Activated CD4-positive, alpha-beta T cell treated with anti-CD3 and anti-CD28 coated beads for 48 hours (primary cell): ENCODE data around the gene CTNNA3.
"Not testable (repeated sequence)": the region's sequence is repeated elsewhere in the genome, so short reads cannot be mapped to it uniquely, and the experiment has no call there.

Experiments used
- DNase-seq: peaks from one replicate; pipeline ENCODE4 v3.0.0-alpha.2; 2020

The CTNNA3 gene

GRCh38 chr10:66335753-66336152 is 1360.2 kb downstream of the CTNNA3 start:
- not testable (repeated sequence) for DNase-seq

DNA sequence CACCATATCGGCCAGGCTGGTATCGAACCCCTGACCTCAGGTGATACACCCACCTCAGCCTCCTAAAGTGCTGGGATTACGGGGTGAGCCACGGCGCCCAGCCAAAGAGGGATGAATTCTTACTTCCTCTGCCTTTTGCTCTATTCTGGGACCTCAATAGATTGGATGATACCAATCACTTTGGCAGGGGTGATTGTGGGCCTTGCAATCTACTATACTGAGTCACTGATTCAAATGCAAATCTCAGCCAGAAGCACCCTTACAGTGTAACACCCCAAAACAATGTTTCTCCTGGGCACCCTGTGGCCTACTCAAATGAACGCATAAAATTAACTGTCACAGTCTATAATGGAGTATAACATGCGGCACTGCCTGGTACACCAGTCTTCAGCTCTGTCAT is 1366.8 kb downstream of the CTNNA3 start:
- no peak for DNase-seq

GRCh38 chr10:66326876-66327275 is 1369.1 kb downstream of the CTNNA3 start:
- DNase-seq: no peak

- DNase-seq: no peak
Measured at GRCh38 chr10:66322777-66323176, 1373.2 kb downstream of the CTNNA3 start.

DNA sequence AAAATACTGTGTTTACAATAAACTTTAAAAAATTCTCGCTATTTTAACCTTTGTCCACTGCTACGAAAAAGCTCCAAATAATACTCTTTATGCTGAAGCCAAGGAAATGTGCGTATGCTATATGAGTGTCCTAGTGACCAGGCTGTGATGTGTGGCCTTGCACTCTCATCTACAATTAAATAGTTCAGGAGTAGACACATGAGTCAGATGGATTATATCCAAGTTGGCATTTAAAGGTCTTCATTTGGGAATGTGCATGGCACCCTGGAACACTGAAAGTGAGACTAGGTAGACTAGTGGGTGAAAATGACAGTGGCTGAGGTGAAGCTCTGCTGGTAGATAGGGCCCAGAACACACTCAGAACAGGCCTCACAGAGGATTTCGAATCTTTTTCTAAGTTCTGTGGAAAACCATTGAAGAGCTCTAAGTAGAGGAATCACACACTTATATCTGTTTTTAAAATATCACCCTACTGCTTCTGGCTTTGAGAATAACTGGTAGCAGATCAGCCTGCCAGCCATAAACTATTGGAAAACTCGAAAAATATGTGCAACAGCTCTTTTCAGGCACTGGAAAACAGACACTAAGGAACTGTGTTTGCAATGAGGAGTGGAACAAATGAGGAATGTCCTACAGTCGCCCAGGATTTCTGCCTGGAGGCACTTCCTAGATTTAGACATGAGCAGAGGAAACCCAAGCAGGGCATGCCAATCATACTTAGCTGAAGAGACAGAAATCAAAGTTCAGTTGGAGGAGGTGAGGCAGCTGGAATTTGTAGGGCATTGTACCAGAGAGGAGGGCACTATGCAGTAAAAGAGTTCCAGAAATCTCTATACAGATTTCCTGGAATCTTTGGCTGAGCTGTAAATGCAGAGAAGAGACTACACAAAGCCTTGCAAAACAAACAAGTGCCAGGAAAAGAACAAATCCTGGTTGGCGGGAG is 1374.0 kb downstream of the CTNNA3 start:
- DNase-seq: no peak

DNA sequence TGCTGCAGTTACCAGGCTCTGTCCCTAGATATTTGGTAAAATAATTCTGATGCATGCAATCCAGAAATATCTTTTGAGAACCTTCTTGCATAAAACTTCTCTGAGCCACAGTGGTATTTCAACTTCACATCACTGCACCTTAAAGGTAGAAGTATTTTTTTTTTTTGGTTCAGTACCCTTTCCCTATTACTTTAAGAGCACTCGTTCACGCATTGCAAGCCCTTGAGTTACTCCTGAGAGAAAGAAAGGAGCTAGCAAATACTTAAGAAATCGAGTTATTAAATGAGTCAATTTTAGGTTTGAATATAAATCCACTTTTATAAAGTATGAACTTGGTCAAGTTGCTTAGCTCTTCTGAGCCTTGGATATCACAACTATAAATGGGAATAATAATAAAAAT is 1377.2 kb downstream of the CTNNA3 start:
- no peak for DNase-seq

DNA sequence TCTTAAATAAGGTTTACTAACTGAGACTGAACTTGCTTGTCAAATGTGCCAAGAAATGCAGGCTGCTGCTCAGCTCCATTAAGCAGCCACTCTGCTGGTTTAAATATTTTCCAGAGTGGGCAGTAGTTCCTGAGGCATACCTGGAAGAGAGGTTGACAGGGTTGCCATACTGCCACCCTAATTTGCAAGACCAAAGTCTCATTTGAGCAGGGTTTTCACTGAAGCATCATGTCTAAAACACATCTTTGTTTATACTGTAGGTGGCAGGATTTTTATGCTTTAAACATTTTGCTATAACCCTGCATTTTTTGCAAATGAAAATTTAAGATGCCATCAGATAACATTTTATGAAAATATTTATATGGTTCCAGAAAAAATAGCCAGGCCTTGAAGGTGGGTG is 1388.2 kb downstream of the CTNNA3 start:
- no peak for DNase-seq

DNA sequence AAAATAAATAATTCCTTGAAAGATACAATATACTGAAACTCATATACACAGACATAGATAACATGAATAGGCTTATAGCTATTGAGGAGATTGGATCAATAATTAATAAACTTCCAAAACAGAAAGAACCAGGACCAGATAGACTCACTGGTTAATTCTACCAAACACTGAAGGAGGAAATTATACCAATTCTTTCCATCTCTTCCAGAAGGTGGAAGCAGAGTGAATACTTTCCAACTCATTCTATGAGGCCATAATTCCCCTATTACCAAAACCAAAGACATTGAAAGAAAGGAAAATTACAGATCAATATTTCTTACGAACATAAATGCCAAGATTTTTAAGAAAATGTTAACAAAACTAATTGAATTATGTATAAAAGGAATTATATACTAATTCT is 1394.9 kb downstream of the CTNNA3 start:
- no peak for DNase-seq

DNA sequence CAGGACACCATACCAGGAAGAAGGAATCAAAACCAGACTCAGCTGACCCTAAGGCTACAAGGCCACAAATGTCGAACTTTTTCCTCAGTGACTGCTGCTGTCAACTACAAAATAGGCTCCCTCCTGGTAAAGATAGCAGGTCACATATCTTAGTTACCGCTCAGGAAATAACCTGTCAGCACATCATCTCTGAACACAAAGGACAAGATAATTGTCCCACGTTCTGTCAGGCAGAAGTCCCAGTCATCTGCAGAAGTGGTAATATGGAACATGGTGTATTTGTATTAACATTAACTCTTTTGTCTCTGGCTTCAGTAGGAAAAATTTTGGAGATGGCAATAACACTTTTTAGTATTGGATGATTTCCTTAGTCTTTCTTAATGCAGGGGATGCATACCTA is 1400.4 kb downstream of the CTNNA3 start:
- no peak for DNase-seq

- no peak for DNase-seq
Measured at GRCh38 chr10:66294538-66294937, 1401.5 kb downstream of the CTNNA3 start.

DNA sequence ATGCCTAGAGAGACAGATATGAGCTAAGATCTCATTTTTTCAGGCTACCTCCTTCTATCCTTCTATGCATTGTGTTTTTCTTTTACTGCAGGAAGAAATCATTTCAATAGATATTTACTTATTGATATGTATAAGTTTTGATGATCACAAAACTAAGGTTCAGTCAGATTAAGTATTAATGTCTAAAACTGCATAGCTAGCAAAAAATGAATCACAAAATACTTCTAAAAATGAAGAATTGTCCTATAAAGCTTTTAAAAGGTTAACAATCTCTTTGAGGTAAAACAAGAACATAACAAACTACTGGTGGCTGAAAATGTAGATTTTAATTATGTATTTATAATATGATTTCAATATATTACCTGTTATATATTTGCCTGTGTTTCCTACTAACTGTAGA is 1403.1 kb downstream of the CTNNA3 start:
- no peak for DNase-seq

DNA sequence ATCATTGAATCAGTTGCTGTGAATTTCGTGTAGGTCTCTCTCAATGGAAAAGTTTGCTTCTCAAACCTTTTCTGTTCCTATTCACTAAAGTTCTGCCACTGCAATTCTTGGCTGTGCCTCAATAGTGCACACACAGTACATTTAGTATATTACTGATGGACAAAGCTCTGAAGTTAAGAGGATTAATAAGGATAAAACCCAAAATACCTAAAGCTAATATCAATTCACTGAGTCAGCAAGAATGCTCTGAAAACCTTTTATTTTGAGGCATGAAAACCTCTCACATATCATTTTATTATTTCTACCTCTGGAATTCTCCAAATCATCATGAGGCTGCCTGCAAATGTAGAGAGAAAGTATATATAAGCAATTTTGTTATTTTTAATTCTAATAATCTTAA is 1403.5 kb downstream of the CTNNA3 start:
- no peak for DNase-seq

DNA sequence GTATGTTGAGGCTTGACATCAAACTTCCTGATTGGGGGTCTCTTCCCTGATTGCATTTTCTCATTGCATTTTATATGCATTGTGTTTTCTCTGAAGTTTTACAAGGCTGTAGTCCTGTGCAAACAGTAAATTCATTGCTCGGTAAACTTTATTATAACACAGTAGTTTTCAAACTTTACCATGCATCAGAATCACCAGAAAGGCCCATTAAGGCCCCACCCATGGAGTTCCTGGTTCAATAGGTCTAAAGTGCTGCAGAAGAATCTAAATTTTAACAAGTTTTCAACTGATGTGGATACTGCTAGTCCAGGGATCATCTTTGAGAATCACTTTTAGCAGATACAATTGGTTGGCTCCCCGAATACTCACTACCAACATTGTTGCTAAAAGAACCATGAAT is 1404.9 kb downstream of the CTNNA3 start:
- no peak for DNase-seq

DNA sequence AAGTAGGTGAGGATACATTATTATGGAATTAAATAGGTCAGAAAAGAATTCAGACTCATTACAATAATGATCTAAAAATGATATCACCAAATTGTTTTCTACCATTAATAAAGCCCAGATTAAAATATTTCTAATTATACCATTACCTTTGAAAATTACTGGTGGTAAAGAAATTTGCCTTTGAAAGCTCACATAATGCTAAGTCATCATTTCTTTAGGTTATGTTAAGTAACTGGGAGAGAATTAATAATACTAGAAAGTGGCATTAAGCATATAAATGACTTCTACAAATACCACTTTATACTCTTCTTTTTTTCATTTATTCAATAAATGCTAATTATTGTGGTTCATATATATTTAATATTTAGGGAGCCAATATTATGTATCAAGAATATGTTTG is 1411.4 kb downstream of the CTNNA3 start:
- no peak for DNase-seq

DNA sequence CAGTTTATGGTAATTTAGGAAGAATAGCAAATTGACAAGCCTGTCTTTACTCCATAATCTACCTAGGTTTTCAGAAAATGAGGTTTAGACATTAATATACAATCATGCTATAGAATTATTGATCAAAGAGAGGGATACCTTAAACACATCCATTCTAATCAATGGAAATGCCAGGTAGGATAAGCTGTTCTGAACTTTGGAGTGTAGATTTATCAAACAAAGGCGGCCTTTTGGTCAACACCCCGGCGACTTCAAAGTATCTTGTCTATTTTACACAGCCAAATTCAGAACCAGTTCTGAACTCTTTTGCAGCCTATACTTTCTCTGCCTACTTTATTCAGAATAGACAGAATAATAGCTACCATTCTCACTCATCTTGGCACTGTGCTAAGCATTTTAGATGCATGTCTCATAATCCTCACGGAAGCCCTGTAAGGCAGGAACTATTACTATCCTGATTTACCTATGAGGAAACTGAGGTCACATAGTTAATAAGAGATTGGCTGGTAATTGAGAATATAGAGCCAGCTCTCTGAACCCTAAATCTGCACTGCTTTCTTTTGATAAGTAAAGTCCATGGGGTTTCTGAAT is 1412.0 kb downstream of the CTNNA3 start:
- no peak for DNase-seq

DNA sequence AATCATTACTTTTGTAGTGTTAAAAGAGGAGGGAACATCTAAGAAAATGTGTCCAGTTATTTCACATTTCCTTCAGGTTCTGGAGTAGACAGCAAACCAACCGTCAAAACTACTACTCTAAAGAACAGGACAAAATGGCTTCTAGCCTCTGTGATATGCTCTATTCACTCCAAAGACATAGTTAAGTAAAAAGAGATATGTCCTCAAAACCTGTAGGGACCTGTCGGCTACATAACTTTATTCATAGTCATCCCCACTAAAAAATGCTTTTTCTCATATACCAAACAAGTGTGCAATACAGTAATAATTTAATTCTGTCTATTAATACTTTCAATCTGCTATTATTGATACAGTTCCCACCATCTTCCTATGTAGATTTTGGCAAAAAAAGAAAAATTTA is 1412.9 kb downstream of the CTNNA3 start:
- DNase-seq: no peak

GRCh38 chr10:66281327-66281726 is 1414.7 kb downstream of the CTNNA3 start:
- no peak for DNase-seq

DNA sequence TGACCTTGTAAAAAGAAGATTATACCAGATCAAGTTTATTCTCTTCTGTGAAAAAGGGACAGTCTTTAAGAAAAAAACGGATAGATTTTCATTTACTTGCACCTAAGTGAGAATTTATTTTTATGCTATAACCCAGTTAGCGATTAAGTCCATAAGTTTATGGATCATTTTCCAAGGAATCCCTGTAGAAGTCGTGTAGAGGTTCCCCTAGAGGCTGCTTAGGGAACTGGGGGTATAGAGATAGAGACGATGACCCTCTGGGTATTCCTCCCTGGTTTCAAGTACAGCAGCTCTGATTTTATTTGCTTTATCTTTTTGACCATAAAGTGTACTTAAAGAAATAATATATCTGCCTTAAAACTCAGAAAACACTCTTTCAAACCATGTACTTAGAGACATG is 1418.5 kb downstream of the CTNNA3 start:
- no peak for DNase-seq

DNA sequence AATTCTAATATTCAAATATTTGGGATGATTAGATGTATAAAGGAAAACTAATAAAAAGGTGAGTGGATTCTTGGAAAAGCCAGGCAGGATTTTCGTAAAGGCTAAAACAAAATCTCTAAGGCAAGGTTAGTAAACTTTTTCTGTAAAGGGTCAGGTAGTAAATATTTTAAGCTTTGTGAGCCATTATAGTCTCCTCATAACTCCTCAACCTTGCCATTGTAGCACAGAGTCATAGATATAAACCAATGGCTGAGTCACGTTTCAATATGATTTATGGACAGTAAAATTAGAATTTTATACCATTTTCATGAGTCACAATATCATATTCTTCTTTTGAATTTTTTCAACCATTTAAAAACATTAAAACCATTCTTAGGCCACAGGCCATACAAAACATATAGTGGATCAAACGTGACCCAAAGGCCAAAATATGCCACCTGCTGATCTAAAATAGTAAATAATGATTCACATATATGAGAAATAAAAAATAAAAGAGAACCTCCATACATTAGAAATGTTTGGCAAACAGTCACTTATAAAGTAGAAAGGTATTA is 1422.0 kb downstream of the CTNNA3 start:
- DNase-seq: no peak

DNA sequence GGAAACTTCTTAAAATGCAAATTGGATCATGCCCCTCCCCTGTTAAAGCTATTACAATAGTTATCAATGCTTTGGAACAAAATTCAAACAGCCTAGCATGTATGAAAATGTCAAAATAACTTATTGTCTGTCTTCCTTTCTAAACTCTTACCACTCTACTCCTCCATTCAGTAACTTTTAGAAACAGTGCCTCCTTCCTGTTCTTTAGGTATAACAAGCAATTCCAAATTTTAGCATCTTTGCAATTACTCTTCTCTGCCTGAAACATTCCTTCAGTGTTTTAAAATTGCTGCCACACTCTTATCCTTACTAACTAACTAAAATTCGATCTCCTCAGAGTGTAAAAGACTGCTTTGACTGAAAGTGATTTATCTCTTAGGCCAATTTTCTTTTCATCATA is 1430.6 kb downstream of the CTNNA3 start:
- DNase-seq: no peak

- no peak for DNase-seq
Measured at GRCh38 chr10:66259836-66260235, 1436.2 kb downstream of the CTNNA3 start.

DNA sequence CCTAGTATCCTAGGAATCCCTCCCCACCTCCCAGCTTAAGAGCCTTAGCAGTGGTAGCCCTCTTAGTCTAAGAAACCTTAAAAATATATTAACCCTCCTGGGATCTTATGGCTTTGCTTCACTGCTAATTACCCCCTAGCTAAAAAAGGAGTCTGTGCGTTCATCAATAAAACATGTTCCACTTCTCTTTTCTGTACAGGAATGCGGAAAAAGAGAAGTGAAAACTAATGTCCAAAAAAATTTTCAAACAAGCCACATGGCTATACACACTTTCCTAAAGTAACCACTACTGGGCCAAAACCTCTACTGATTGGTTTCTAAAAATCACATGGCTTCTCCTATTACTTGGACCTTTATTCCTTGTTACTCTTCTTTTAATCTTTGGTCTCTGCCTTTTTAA is 1437.3 kb downstream of the CTNNA3 start:
- no peak for DNase-seq

- no peak for DNase-seq
Measured at GRCh38 chr10:66257801-66258200, 1438.2 kb downstream of the CTNNA3 start.

DNA sequence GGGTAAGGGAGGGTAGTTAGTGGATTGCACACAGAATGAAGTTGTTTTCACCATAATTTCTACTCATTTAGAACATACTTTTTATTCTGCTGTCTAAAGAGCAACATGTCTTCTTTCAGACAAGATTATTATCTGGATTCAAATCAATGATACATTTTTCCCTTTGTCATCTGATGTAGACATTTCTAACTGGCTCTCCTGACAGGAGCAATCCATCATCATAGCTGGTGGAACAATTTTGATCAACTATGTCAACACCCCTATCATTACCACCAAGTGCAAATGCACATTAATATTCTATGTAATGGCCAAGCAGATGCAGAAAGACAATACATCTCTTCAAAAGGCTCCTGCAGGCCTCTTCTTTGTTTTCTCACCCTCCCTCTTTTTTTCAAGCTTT is 1443.0 kb downstream of the CTNNA3 start:
- no peak for DNase-seq
